ENCODE measurements around the gene ACSL3. TPM values are rescaled to one million over a fixed set of nuclear protein-coding genes. Genes with fewer than 3 reads are reported as not detected.

The ACSL3 gene
- 10 to 100 TPM; 25.6 to 52.2 (median 47.2) TPM for total RNA-seq

DNA sequence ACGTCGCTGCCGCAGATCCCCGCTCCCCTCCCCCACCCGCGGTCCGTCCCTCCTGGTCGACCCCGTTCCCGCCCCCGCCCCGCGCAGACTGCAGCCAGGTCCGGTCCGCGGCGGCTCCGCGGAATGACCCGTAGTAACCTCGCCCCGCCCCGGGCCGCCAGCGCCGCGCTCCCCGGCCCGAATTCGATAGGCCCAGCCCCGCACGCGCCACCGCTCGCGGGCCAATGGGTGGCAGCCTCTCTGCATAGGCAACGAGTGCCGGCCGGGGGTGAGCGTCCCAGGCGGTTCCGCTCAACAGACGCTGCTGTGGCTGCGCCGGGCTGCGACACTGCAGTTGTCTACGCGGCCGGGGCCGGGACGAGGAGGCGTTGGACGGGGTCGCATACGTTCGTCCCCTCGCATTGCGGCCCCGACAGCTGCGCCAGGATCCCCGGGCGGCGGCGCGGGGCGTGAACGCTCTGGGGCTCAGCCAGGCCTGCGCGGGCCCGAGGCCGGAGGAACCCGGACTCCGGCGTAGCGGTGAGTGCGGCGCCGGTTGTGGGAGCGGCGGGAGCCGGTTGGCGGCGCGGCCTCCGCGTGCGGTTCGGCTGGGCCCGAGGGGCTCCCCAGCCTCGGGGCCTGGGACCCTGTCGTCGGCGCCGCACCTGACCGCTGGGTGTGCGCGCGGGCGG lies at the start of gene ACSL3:
Gene ACSL3, plus strand, starts transcription at position 297 of the 671 bp plus-strand sequence. CDS start 47,737 bp downstream, outside the sequence.
- TF ChIP-seq, protein P1, sequence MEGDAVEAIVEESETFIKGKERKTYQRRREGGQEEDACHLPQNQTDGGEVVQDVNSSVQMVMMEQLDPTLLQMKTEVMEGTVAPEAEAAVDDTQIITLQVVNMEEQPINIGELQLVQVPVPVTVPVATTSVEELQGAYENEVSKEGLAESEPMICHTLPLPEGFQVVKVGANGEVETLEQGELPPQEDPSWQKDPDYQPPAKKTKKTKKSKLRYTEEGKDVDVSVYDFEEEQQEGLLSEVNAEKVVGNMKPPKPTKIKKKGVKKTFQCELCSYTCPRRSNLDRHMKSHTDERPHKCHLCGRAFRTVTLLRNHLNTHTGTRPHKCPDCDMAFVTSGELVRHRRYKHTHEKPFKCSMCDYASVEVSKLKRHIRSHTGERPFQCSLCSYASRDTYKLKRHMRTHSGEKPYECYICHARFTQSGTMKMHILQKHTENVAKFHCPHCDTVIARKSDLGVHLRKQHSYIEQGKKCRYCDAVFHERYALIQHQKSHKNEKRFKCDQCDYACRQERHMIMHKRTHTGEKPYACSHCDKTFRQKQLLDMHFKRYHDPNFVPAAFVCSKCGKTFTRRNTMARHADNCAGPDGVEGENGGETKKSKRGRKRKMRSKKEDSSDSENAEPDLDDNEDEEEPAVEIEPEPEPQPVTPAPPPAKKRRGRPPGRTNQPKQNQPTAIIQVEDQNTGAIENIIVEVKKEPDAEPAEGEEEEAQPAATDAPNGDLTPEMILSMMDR (IDR thresholded peaks at IDR 0.05) = peak in 2 of 6 experiments; percentile 22 to 34
- peak; percentile 98 to 99 for TF ChIP-seq POLR2A (IDR thresholded peaks at IDR 0.05)
- no peaks in the 10 kb centered on the region for H3K9me3 ChIP-seq
- peak; percentile 96 to 98 (median 98) for DNase-seq
- H3K27ac ChIP-seq = peak within 1 kb of the TSS; percentile 94 to 97 (median 96)
- H3K27me3 ChIP-seq = no peaks in the 10 kb centered on the region
- H3K4me3 ChIP-seq = peak within 1 kb of the TSS; percentile 93 to 96 (median 94)
- H3K36me3 ChIP-seq = no peaks in the 10 kb centered on the region
- H3K4me1 ChIP-seq = peaks cover 0 to 29% (median 4%) of the 10 kb centered on the region in 4 donors

DNA sequence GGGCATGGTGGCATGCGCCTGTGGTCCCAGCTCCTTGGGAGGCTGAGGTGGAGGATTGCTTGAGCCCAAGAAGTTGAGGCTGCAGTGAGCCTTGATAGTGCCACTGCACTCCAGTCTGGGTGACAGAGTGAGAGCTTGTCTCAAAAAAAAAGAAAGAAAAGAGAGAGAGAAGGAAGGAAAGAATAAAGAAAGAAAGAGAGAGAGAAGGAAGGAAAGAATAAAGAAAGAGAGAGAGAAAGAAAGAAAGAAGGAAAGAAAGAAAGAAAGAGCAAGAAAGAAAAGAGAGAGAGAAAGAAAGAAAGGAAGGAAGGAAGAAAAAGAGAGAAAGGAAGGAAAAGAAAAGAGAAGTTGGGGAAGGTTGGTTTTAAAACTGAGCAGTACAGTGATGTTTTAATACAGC lies 49.0 kb upstream of the ACSL3 start:
- H3K27ac ChIP-seq = no peak overlapping the region
- no peak for TF ChIP-seq POLR2A (IDR thresholded peaks at IDR 0.05)
- TF ChIP-seq, protein P1 (IDR thresholded peaks at IDR 0.05) = no peak
- no peak for DNase-seq
- no peaks in the 10 kb centered on the region for H3K9me3 ChIP-seq
- H3K27me3 ChIP-seq = no peaks in the 10 kb centered on the region
- no peaks in the 10 kb centered on the region for H3K4me1 ChIP-seq
- no peaks in the 10 kb centered on the region for H3K36me3 ChIP-seq
- no peak overlapping the region for H3K4me3 ChIP-seq

DNA sequence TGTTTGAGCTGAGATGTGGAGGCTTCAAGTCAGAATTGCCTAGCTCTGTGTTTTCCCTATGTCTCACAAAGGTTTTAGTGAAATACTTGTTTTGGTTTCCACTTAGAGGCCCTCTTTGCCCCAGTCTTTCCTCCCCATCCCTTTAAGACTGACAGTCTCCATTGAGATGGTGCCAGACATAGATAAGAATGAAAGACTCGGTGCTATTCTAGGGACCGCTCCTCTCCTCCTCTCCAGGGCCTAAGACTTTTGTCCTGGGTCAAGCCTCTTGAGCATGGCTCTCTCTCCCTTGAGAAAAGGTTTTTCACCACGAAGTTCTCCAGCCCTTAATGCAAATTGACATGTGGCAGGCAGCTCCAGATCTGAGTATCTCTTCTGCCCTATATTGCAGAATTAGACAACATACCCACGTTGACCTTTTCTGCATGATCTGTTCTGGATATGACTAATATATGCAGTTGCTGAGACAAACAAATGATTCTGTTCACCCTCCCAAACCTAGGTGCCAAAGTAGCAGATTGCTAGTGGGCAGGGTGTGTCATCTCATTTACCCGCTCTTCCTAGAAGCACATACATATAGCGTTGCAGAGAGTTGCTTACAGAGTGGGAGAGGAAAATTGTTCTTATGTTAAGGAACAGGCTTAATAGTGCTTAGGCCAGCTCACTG lies 47.5 kb upstream of the ACSL3 start:
- H3K4me1 ChIP-seq = no peaks in the 10 kb centered on the region
- no peaks in the 10 kb centered on the region for H3K9me3 ChIP-seq
- no peaks in the 10 kb centered on the region for H3K27me3 ChIP-seq
- no peak overlapping the region for H3K27ac ChIP-seq
- no peak overlapping the region for H3K4me3 ChIP-seq
- no peak for DNase-seq
- TF ChIP-seq, protein P1 (IDR thresholded peaks at IDR 0.05) = no peak
- TF ChIP-seq POLR2A (IDR thresholded peaks at IDR 0.05) = no peak
- no peaks in the 10 kb centered on the region for H3K36me3 ChIP-seq

DNA sequence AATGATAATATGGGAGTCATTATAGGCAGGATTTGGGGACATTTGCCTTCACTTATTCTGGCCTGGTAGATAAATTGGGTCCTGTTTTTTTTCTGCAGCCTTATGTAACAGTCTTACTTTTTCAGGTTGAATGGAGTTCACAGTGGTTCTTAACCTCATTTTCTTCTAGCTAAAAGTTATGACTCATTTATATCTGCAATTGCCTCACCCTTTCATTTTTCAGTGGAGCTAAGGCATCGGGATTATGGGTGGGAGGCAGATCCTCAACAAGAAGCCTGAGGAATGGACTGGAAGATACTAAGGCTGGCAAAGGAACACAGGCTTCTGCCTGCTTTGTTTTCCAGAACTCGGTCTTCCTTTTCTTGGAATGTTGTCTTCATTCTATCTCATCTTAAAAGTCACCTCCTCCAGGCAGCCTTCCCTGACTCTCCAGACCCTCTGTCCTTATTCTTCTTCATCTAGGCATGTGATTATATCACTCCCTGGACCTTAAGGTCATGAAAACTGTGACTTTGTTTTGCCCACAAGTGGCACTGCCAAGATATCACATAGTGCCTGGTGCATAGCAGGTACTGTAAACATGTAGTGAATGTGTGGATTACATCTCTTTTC lies 41.0 kb upstream of the ACSL3 start:
- DNase-seq = no peak
- Histone ChIP-seq H3K9me3 (no peaks in the 10 kb centered on the region), H3K27ac (no peak overlapping the region)

DNA sequence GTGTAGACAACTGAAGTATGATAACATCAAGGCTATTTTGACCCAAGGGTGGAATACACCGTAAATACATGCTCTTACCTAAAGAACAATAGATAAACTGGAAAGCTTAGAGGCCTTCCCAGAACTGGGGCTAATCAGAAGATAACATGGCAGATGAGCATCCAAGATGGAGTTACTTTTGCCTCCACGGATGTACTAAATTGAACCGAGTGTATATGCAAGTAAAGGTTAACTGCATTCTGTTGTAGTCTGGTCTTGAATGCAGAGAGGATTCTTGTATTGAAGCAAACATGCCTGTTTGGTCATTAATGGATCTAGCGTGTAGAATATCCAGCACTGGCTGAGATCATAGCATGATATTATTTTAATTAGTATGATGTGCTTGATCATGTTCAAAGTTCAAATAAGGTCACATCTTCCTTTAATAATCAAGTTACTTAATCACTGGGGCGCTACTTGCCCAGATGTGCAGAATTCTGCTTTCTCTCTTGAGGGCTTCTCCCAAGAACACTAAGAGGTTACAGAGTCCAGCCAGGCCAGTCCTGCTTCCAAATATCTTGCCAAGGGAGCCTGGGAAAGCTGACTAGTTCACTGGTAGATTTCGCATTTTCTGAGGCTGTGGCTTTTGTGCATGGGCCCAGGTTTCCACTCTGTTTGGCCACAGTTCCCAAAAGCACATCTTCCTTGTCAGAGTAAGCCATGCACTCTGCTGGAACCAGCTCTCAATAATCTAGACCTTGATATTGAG lies 37.5 kb upstream of the ACSL3 start:
- H3K27ac ChIP-seq = no peak overlapping the region
- no peaks in the 10 kb centered on the region for H3K4me1 ChIP-seq
- no peak overlapping the region for H3K4me3 ChIP-seq
- DNase-seq = no peak
- H3K9me3 ChIP-seq = no peaks in the 10 kb centered on the region
- H3K27me3 ChIP-seq = no peaks in the 10 kb centered on the region
- TF ChIP-seq, protein P1 (IDR thresholded peaks at IDR 0.05) = no peak
- no peak for TF ChIP-seq POLR2A (IDR thresholded peaks at IDR 0.05)
- H3K36me3 ChIP-seq = no peaks in the 10 kb centered on the region

More for the DNA sequence above, 41.0 kb upstream of the ACSL3 start:
- no peak for TF ChIP-seq POLR2A (IDR thresholded peaks at IDR 0.05)
- TF ChIP-seq, protein P1 (IDR thresholded peaks at IDR 0.05) = no peak
- no peaks in the 10 kb centered on the region for H3K36me3 ChIP-seq
- no peaks in the 10 kb centered on the region for H3K4me1 ChIP-seq
- no peak overlapping the region for H3K4me3 ChIP-seq
- H3K27me3 ChIP-seq = no peaks in the 10 kb centered on the region

Data from Peyer's patch (tissue), 4 donors.